ENCODE measurements around the gene CTNNA3.
"Not testable (repeated sequence)": the region's sequence is repeated elsewhere in the genome, so short reads cannot be mapped to it uniquely, and the experiment has no call there.

The CTNNA3 gene

DNA sequence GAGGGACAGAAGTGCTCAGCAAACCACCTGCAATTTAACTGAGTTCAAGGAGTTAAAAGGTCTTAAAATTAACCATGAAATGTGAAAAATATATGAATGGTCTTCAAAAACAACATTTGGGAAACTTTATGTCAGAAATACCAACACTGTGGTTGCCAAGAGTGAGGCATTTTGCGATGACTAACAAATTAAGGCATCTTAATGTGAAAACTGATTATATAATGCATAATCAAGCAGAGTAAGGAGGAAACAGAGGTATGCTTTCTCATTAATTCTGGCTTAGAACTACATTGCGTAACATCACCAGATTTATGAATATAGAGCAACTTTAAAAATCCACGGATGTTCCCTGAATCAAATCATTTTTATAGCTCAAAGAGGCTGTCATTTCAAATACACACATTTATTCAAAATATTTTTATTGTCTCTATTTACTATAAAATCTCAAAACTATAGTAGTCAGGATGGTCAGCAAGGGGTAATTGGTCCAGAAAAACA lies 434.6 kb downstream of the CTNNA3 start:
- no peak for FAIRE-seq

DNA sequence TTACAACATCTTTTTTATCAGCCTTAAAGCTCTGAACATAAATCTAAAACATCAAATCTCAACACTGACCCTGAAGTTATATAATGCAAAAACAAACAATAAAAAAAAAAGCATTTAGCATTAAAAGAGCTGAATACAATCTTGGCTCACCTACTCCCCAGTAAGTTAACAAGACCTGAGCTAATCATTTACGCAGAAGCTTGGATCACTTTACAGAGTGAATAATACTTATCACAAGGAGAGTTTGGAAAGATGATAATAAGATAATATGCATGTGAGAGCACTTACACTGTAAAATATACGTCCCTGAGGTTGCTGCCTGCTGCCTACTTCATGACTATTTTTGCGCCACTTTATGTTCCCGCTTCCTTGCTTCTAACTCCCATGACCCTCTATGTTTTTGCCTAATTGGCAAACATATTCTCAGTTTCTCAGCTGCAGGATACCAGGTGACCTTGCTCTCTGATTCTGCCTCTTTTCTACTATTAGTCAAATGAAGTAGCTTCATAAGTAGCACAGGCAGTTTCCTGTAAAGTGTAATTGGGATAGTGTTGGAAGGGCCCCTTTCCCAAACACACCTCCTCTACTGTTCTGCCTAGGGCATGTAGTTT lies 436.6 kb downstream of the CTNNA3 start:
- DNase-seq (ENCODE audit: insufficient read length, low spot score) (no peak), FAIRE-seq (no peak)

More for the DNA sequence above, 434.6 kb downstream of the CTNNA3 start:
- no peak for DNase-seq (ENCODE audit: insufficient read length, low spot score)

DNA sequence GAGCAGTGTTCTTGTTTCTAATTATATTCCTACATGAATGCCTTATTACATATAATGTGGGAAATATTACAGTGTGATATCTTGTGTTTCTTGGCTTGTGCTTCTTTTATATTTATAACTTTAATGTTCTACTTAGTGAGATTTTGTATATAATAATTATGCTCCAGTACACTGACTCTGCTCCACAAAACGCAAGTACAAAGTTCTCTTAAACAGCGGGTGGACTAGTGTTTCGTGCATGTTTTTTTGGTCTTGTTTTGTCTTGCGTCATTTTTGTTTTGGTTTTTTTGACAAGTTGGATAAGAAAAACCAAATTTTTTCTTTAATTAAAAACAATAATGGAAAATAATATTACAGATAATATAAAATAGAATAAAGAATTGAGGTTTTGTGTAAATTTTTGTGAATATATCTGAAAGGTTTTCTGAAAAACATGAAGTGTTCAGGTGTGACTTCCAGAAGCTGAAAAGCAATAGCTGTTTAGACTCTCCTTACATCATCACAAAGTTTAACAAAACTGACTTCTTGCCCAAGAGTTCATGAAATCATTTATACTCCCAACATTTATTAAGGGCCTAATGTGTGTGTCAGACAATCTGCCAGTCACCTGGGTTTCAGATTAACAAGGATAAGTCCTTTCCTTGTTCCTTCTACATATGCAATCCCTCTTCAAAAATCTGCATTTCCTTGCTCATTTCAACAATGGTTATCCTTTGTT lies 438.4 kb downstream of the CTNNA3 start:
- DNase-seq (ENCODE audit: insufficient read length, low spot score) = no peak
- no peak for FAIRE-seq

DNA sequence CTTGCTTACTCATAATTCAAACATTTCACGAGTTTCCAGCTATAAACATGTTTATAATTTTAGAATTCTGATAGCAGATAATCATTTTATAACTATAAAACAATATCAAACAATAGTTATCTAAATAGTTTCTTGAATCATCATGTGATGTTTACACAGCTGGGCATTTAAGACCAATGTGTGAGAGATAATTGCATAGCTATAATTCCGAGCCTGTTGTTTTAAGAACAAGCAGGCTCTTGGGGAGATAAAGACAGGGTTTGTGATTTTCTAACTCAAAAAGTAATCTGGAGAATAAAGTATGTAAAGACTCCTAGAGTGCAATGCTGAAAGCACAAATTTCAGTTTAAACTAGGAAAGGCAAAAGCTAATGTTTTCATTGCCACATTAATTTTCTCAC lies 439.0 kb downstream of the CTNNA3 start:
- no peak for DNase-seq (ENCODE audit: insufficient read length, low spot score)

DNA sequence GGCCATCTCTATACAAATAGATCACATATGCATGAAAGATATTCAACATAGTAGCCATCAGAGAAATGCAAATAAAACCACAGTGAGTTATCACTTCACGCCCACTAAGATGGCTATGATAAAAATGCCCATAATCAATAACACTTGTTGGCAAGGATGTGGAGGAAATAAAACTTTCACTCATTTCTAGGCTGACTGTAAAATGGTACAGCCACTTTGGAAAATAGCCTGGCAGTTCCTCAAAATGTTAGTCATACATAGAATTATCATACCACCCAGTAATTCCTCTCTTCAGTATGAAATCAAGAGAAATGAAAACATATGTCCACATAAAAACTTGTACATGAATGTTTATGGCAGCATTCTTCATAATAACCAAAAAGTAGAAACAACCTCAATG lies 445.3 kb downstream of the CTNNA3 start:
- no peak for FAIRE-seq
- no peak for DNase-seq (ENCODE audit: insufficient read length, low spot score)

More for the DNA sequence above, 439.0 kb downstream of the CTNNA3 start:
- FAIRE-seq = no peak

DNA sequence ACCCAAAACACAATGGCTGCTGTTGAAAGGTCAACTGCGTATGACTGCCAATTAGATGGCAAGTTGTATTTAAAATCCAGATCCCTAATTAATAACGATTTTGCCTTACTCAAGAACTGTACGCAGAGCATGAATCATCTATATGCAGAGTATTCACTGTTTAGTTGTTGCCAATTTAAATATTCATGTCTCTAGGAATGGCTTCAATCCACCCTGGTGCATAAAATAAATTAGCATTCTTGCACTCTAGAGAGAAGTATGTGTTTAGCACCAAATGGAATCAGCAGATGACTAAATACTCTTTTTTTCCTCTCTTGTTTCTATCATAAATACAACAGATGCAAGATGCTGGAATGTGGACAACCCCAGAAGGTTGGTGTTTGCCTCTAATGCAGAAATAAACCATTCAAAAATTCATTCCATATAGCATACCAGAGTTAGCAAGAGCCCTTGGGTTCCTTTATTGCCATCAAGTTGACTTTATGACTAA lies 449.9 kb downstream of the CTNNA3 start:
- DNase-seq (ENCODE audit: insufficient read length, low spot score) (no peak), FAIRE-seq (no peak)

DNA sequence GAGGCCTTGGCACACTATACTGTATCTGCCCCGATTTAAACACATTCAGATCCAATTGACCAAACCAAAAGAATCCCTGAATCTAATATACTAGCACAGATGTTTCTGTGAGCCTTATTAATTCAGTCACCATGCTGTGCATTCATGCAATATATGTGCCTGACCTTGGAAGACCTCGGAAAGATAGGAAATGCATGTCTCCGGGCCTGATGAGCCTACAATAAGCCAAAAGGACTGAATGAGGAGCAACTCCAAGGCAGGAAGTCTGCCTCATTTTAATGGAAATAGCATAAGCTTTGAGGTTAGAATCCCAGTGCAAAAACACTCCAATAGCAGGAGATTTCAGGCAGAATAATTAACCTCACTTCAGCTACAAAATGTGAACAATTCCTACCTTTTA lies 453.5 kb downstream of the CTNNA3 start:
- DNase-seq (ENCODE audit: insufficient read length, low spot score) = no peak
- FAIRE-seq = no peak

DNA sequence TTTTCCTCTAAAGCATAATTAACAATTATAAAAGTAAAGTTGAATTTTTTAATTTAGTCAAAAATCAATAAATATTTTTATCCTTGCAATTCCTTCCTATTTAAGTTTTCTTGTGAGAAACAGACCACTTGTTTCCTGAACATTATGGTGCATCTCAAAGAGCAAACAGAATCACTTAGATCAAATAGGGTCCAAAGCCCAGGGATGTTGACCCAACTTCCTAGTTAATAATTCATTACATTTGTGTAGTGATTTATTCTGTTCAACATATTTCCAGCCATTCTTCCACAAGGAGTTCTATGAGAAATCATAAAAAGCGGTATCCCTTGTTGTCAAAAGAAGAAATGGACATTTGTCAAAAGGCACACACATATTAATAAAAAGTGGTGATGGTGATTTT lies 454.5 kb downstream of the CTNNA3 start:
- FAIRE-seq = no peak
- DNase-seq (ENCODE audit: insufficient read length, low spot score) = no peak

DNA sequence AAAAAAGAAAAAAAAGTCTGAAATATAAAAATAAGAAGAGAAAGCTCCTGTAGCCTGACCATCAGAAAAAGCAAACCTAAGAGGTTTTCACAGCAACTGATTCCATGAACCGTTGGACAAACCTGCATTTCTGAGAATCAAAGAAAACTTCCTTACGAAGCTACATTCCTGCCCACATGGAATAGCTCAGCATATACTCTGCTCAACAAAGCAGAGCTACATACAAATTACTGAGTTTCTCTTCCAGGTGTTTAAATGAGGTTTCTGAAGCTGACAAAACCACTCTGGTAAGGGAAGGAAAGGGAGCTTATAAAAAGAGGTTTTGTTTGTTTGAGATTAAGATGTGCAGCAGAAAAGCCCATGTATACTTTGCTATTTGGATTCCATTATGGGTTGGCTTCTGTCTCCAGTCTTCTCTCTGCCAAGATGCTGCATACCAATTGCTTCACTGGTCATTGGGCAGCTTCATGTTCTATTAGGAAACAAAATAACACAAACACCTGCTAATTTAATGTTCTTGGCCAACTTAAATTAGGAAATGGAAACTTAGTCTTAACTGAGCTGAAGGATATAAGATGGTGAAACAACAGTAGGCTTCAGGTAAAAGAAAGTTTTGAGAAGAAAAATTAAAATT lies 456.0 kb downstream of the CTNNA3 start:
- FAIRE-seq (no peak), DNase-seq (ENCODE audit: insufficient read length, low spot score) (no peak)

DNA sequence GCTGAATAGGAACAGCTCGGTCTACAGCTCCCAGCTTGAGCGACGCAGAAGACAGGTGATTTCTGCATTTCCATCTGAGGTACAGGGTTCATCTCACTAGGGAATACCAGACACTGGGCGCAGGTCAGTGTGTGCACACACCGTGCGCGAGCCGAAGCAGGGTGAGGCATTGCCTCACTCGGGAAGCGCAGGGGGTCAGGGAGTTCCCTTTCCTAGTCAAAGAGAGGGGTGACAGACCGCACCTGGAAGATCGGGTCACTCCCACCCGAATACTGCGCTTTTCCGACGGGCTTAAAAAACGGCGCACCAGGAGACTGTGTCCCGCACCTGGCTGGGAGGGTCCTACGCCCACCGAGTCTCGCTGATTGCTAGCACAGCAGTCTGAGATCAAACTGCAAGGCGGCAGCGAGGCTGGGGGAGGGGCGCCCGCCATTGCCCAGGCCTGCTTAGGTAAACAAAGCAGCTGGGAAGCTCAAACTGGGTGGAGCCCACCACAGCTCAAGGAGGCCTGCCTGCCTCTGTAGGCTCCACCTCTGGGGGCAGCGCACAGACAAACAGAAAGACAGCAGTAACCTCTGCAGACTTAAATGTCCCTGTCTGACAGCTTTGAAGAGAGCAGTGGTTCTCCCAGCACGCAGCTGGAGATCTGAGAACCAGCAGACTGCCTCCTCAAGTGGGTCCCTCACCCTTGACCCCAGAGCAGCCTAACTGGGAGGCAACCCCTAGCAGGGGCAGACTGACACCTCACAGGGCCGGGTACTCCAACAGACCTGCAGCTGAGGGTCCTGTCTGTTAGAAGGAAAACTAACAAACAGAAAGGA lies 465.1 kb downstream of the CTNNA3 start:
- not testable (repeated sequence) for FAIRE-seq; DNase-seq (ENCODE audit: insufficient read length, low spot score)

DNA sequence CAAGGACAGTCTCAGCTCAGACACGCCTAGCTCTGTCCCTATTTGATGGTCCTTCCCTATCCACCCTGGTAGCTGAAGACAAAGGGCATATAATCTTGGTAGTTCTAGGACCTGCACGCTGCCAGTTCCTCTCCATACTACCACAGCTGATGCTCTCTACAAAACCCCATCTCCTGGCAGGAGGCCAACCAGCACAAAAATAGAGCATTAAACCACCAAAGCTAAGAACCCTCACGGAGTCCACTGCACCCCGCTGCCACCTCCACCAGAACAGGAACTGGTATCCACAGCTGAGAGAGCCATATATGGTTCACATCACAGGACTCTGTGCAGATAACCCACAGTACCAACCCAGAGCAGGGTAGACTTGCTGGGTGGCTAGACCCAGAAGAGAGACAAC lies 470.8 kb downstream of the CTNNA3 start:
- DNase-seq (ENCODE audit: insufficient read length, low spot score) (no peak), FAIRE-seq (no peak)

DNA sequence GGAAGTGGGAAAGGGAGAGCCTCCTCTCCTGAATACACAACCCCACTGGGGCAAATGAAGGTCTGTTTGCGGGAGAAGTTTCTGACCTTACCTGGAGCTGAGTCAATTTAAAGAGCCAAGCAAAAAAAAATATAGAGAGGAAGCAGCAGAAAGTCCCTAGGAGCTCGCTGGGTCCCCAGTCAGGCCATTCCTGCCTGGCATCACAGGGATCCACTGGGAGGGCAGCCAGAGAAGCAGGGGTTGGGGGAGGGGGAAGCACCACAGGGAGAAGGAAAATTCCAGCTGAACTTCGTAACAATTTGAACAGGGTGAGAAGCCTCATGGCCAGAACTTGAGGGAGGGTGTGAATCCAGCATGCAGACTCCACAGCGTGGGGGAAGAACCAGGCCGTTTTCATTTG lies 471.4 kb downstream of the CTNNA3 start:
- DNase-seq (ENCODE audit: insufficient read length, low spot score) (no peak), FAIRE-seq (no peak)

DNA sequence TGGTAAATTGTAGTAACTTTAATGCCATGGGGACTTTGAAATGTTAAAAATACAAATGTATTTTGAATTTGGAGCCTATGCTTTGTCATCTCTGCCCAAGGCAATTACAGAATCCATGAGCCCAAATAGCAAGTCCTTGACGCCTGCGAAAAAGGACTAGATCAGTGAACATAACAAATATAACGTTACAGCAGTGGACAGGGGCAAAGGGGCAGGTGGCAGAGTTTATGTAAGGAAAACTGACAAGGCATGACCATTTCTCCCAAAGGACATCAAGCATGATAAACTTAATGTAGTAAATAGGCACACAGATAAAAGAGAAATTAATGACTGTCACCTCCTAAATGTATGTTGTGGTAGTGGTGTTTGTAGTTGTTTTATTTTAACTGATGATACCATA lies 473.1 kb downstream of the CTNNA3 start:
- FAIRE-seq = no peak
- no peak for DNase-seq (ENCODE audit: insufficient read length, low spot score)

DNA sequence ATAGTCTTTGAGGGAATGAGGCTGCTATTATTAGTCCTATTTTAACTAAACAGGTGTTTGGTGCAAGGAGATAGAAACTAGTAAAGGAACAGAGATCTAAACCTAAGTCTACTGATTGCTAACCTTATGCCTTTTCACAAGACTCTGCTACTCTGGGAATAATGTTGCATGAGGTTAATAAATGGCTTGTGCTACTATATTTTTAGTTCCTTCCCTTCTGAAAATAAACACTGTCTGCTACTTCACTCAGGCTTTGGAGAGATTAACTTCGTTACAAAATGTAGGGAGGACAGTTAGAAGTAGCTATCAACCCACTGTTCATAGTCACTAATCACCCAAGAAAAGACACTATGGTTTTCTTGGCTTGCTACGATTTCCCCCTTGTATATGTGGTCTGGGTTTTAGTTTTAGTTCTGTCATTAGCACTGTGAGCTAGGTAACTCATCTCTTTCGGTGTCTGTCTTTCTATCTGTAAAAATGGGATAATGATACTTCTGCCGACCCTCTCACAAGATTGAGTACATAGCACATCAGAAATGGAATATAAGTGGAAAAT lies 474.0 kb downstream of the CTNNA3 start:
- DNase-seq (ENCODE audit: insufficient read length, low spot score) = no peak
- FAIRE-seq = no peak

DNA sequence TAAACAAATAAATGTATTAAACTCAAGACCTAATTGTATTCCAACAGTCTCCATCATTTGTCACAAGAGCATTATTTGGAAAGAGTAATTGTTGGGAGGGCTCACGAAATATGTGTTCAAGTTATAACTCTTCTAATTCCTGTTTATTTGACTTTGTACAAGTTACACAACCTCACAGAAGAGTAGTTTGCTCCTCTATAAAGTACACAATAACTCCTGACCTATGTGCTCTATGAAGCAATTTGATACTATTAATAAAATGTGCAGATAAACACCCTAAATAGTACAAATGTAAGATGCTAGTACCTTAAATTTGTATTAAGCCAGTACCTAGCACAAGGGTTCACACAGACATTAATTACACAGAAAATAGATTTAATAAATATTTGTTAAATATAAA lies 484.3 kb downstream of the CTNNA3 start:
- FAIRE-seq (no peak), DNase-seq (ENCODE audit: insufficient read length, low spot score) (no peak)

DNA sequence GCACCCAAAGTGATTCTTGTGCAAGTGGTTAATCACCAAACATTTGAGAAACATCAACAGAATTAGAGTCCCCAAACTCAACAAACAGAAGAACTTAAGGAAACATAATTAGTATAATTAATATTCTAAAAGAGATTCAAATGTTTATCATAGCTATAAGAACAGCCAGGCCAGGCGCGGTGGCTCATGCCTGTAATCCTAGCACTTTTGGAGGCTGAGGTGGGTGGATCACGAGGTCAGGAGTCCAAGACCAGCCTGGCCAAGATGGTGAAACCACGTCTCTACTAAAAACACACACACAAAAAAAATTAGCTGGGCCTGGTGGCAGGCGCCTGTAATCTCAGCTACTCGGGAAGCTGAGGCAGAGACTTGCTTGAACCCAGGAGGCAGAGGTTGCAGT lies 488.1 kb downstream of the CTNNA3 start:
- FAIRE-seq; DNase-seq (ENCODE audit: insufficient read length, low spot score): not testable (repeated sequence)

DNA sequence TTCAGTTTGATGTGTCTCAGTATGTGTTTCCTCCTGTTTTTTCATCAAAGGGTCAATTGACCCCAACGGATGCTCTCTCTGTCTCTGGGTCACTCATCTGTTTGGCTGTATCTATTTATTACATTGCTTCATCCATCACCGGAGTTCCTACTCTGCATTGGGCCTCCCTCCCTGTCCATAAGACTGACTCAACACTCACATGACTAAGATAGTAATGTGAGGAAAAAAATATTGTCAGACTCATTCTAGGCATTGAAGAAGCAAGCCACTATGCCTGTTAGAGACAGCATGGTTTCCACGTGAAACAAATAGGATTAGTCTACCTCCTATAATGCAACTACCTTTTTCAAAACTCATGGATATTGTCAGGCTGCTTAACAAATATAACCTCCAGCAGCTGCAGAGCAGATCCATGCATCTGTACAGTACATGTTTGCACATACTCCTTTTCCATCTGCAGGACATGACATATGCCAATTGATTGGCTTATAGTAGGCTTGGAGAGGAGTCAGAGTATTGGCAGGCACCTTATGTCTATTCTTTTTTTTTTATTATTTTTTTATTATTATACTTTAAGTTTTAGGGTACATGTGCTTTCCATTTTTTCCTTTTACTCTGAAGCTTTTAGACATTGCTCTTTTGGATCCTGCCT lies 495.0 kb downstream of the CTNNA3 start:
- no peak for DNase-seq (ENCODE audit: insufficient read length, low spot score)
- no peak for FAIRE-seq

DNA sequence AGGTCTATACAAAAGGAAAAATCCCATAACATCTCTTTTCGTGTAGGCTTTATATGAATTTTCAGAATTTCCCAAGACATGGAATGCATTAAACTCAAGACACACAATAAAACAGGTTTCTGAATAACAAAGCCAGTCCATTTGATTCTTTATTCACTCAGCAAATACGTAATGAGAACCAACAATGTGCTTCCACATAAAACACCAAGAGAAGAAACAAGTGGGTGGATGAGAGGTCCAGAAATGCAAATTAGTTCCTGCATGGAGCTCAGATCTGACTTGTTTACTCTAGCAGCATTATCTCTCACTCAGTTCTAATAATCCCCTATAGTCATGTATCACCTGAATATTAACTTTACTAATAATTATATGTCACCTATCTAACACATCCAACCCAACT lies 520.6 kb downstream of the CTNNA3 start:
- no peak for FAIRE-seq
- DNase-seq (ENCODE audit: insufficient read length, low spot score) = no peak

DNA sequence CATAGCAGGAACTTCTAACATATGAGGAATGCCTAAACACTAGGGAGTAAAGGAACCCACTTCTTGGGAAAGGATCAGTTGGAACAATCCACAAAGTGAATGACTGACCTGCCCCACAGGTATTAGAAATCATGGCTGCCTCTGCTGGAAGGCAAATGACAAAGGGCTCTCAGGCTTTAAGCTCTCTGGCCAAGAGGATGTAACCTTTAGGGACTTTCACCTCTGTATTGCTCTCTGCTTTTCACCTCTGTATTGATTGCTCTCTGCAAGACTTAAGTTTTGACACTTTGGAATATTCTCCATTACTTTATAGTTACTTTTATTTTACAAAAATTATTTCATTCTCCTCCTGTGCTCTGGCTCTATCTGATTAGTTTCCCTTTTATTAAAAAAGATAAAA lies 522.2 kb downstream of the CTNNA3 start:
- DNase-seq (ENCODE audit: insufficient read length, low spot score) (no peak), FAIRE-seq (no peak)

DNA sequence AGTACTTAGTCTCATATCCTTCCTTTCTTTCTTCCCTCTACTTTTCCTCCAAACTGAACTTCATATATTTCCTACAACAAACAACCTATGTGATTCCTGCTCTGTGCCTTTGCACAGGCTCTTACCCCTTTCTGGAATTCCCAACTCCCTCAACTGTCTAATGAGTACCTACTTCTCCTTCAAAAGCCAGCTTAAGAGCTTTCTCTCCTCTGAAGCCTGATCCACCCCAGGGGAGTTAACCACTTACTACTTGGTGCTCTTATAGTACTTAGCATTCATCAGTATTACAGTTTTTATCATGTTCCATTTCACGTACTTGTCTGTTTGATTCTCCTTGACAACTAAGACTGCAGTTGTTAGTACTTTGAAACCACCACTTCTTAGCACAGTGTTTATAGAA lies 524.0 kb downstream of the CTNNA3 start:
- FAIRE-seq = no peak
- DNase-seq (ENCODE audit: insufficient read length, low spot score) = no peak

Measured in GM19239 (cell line).